Measurements from ENCODE around the gene AMOTL1. TPM values are rescaled to one million over a fixed set of nuclear protein-coding genes. Genes with fewer than 3 reads are reported as not detected.

Gene AMOTL1
- total RNA-seq, 1 donor from 2014 or later: 22.6 TPM

- H3K9me3 ChIP-seq (ENCODE audit: low read depth): peaks cover 36% of the 10 kb centered on the region
- H4K20me1 ChIP-seq (ENCODE audit: low read depth): no peaks in the 10 kb centered on the region
- no peak overlapping the region for H3K27ac ChIP-seq
- H3K4me2 ChIP-seq: no peak overlapping the region
- no peaks in the 10 kb centered on the region for H3K27me3 ChIP-seq
- no peak for DNase-seq (ENCODE audit: low spot score)
- Mint-ChIP-seq H3K36me3 (peaks cover 65% of the 10 kb centered on the region), H3K4me1 (no peaks in the 10 kb centered on the region), H3K9me3 (peaks cover 51% of the 10 kb centered on the region), H3K27me3 (ENCODE audit: insufficient read depth, low read depth) (no peaks in the 10 kb centered on the region), H3K27ac (no peak overlapping the region), H3K4me3 (no peak overlapping the region)
- H3K4me3 ChIP-seq: no peak overlapping the region
- no peaks in the 10 kb centered on the region for H3K4me1 ChIP-seq
- H3F3A ChIP-seq (ENCODE audit: low read depth): no peaks in the 10 kb centered on the region
- TF ChIP-seq EZH2phosphoT487 (IDR thresholded peaks at IDR 0.05): no peak
- TF ChIP-seq, protein P1, sequence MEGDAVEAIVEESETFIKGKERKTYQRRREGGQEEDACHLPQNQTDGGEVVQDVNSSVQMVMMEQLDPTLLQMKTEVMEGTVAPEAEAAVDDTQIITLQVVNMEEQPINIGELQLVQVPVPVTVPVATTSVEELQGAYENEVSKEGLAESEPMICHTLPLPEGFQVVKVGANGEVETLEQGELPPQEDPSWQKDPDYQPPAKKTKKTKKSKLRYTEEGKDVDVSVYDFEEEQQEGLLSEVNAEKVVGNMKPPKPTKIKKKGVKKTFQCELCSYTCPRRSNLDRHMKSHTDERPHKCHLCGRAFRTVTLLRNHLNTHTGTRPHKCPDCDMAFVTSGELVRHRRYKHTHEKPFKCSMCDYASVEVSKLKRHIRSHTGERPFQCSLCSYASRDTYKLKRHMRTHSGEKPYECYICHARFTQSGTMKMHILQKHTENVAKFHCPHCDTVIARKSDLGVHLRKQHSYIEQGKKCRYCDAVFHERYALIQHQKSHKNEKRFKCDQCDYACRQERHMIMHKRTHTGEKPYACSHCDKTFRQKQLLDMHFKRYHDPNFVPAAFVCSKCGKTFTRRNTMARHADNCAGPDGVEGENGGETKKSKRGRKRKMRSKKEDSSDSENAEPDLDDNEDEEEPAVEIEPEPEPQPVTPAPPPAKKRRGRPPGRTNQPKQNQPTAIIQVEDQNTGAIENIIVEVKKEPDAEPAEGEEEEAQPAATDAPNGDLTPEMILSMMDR (IDR thresholded peaks at IDR 0.05): no peak
- no peaks in the 10 kb centered on the region for H3K79me2 ChIP-seq (ENCODE audit: low read depth)
- H3K36me3 ChIP-seq: peaks cover 27% of the 10 kb centered on the region
- H3K9ac ChIP-seq: no peak overlapping the region
- H2AFZ ChIP-seq (replicated peaks): no peak overlapping the region
Observed at GRCh38 chr11:94814272-94814976, 46.3 kb downstream of the AMOTL1 start.

DNA sequence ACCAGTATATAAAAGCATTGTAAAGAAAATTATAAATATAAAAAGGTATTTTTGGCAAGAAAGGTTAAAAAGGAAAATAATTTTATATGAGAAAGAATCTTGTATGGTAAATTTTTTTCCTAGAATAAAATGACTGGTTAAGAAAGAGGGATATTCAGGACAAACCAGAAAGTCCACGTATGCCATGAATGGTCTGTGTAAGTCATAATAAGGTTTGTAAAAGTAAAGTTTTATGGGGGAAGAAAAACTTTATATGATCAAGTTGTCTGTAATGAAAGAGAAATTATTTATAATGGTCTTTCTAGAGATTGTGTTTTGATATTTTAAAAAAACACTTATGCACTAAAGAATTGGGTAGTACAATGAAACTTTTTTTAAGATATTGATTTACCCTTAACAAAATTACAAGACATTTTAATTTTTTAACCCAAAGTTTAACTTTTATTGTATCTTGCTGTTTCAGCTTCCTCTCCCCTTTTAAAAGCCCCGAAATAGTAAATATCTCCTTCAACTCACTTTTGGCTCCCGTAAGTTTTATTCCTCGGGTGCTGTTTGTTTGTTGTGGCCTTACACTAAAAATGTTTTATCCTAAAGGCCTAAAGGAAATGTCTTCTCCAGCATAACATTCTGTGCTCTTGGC lies 47.7 kb downstream of the AMOTL1 start:
- Histone ChIP-seq H3K9me3 (ENCODE audit: low read depth) (peaks cover 36% of the 10 kb centered on the region), H3K4me3 (no peak overlapping the region), H3K27me3 (no peaks in the 10 kb centered on the region), H3K27ac (no peak overlapping the region), H3K4me2 (no peak overlapping the region), H3F3A (ENCODE audit: low read depth) (no peaks in the 10 kb centered on the region), H3K9ac (no peak overlapping the region), H3K36me3 (peaks cover 27% of the 10 kb centered on the region), H3K4me1 (no peaks in the 10 kb centered on the region), H2AFZ (replicated peaks) (no peak overlapping the region), H4K20me1 (ENCODE audit: low read depth) (no peaks in the 10 kb centered on the region), H3K79me2 (ENCODE audit: low read depth) (no peaks in the 10 kb centered on the region)
- Mint-ChIP-seq H3K9me3 (peaks cover 53% of the 10 kb centered on the region), H3K4me3 (no peak overlapping the region), H3K27me3 (ENCODE audit: insufficient read depth, low read depth) (peaks cover 3% of the 10 kb centered on the region), H3K4me1 (no peaks in the 10 kb centered on the region), H3K27ac (no peak overlapping the region), H3K36me3 (peaks cover 70% of the 10 kb centered on the region)
- DNase-seq (ENCODE audit: low spot score): peak; percentile 57
- TF ChIP-seq, protein P1 (IDR thresholded peaks at IDR 0.05): no peak
- TF ChIP-seq EZH2phosphoT487 (IDR thresholded peaks at IDR 0.05) (no peak), EZH2 (IDR thresholded peaks at IDR 0.05) (no peak)

DNA sequence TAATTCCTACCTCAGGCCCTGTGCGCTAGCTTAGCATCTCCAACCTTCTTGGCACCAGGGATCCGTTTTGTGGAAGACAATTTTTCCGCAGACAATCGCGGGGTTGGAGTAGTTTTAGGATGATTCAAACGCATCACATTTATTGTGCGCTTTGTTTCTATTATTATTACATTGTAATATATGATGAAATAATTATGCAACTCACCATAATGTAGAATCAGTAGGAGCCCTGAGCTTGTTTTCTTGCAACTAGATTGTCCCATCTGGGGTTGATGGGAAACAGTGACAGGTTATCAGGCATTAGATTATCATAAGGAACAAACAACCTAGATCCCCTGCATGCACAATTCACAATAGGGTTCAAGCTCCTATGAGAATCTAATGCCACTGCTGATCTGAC lies 52.3 kb downstream of the AMOTL1 start:
- Mint-ChIP-seq H3K4me3 (no peak overlapping the region), H3K27ac (no peak overlapping the region), H3K27me3 (ENCODE audit: insufficient read depth, low read depth) (peaks cover 3% of the 10 kb centered on the region), H3K4me1 (peaks cover 9% of the 10 kb centered on the region), H3K36me3 (peaks cover 82% of the 10 kb centered on the region), H3K9me3 (peaks cover 32% of the 10 kb centered on the region)
- Histone ChIP-seq H3K27me3 (no peaks in the 10 kb centered on the region), H2AFZ (replicated peaks) (no peak overlapping the region), H3K4me2 (no peak overlapping the region), H3K9ac (no peak overlapping the region), H3K4me3 (no peak overlapping the region), H3K36me3 (peaks cover 22% of the 10 kb centered on the region), H4K20me1 (ENCODE audit: low read depth) (no peaks in the 10 kb centered on the region), H3F3A (ENCODE audit: low read depth) (no peaks in the 10 kb centered on the region), H3K4me1 (no peaks in the 10 kb centered on the region), H3K27ac (no peak overlapping the region), H3K9me3 (ENCODE audit: low read depth) (peaks cover 27% of the 10 kb centered on the region), H3K79me2 (ENCODE audit: low read depth) (no peaks in the 10 kb centered on the region)
- no peak for DNase-seq (ENCODE audit: low spot score)
- TF ChIP-seq EZH2phosphoT487 (IDR thresholded peaks at IDR 0.05) (no peak), EZH2 (IDR thresholded peaks at IDR 0.05) (no peak)
- TF ChIP-seq, protein P1 (IDR thresholded peaks at IDR 0.05): no peak
